Suprapubic skin (tissue), 2 donors: ENCODE data around the gene LYZL1.

Experiments used
- EP300 ChIP-seq: sonication (generic); formaldehyde crosslinking; IDR thresholded peaks from one replicate; pipeline ENCODE4 v1.6.1; 2017; ENCODE audit warnings: antibody characterized with exemption
- POLR2A ChIP-seq, 2 donors: fragments of 450-650 bp; IDR thresholded peaks; one replicate each; pipeline ENCODE4 v1.6.1; 2017; ENCODE audit warnings: antibody characterized with exemption in 2 of 2, mild to moderate bottlenecking in 2 of 2, moderate library complexity in 2 of 2

DNA sequence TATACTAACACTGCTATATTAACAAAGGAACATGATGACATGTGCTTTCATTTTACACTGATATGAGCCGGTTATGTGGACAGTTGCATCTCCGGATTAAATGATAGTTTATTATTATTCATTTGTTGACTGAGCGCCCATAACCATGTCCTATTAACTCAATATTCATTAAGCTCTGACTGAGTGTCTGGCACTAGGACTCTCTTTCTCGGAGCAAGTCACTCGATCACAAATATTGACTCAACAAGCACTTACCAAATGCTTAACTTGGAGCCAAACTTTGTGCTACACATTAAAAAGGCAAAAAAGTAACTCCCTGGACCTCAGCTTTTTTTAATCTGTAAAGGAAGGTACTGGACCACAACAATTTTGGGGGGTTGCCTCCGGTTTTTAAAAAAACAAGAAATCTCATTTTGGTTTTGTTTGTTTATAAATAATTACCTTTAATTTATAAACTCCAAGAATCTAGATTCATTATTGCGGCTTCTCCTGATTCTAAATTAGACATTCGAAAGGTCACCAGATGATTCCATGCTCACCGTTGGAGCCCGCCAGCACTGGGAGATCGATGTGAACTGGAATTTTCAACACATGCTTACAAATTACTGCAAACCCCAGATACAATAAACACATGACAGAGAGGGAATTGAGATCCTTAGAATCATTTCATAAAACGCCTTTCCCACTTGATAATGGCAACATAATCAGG is 8.9 kb upstream of the LYZL1 start:
- TF ChIP-seq POLR2A (IDR thresholded peaks at IDR 0.05) (no peak), EP300 (no peak)
